Memory B cell (primary cell): ENCODE measurements around the gene RIOX2.
A peak's percentile ranks its signal among the peaks of the same experiment; 100 is the strongest.

Experiments used
- ATAC-seq: fragments of 150-1000 bp; cut with Tn5 transposase; 2 replicates; pipeline ENCODE4 v1.10.0; 2021; ENCODE audit warnings: low read depth, mild to moderate bottlenecking, moderate library complexity
- DNase-seq, 2 donors: peaks; one replicate each; pipeline ENCODE4 v3.0.0; 2022; ENCODE audit warnings: low spot score in 2 of 2
- H3K27ac Mint-ChIP-seq: one replicate; pipeline ENCODE4 v1.8.0; 2022; ENCODE audit warnings: mild to moderate bottlenecking, moderate library complexity, mixed read lengths
- H3K27me3 Mint-ChIP-seq: one replicate; pipeline ENCODE4 v1.8.0; 2022; ENCODE audit warnings: mixed read lengths
- H3K36me3 Mint-ChIP-seq: one replicate; pipeline ENCODE4 v1.8.0; 2022; ENCODE audit warnings: mild to moderate bottlenecking, mixed read lengths
- H3K4me1 Mint-ChIP-seq: one replicate; pipeline ENCODE4 v1.8.0; 2022; ENCODE audit warnings: mixed read lengths
- H3K4me3 Mint-ChIP-seq: one replicate; pipeline ENCODE4 v1.8.0; 2022; ENCODE audit warnings: mild to moderate bottlenecking, moderate library complexity, mixed read lengths
- H3K9me3 Mint-ChIP-seq: one replicate; pipeline ENCODE4 v1.8.0; 2022; ENCODE audit warnings: mixed read lengths

RIOX2 gene

DNA sequence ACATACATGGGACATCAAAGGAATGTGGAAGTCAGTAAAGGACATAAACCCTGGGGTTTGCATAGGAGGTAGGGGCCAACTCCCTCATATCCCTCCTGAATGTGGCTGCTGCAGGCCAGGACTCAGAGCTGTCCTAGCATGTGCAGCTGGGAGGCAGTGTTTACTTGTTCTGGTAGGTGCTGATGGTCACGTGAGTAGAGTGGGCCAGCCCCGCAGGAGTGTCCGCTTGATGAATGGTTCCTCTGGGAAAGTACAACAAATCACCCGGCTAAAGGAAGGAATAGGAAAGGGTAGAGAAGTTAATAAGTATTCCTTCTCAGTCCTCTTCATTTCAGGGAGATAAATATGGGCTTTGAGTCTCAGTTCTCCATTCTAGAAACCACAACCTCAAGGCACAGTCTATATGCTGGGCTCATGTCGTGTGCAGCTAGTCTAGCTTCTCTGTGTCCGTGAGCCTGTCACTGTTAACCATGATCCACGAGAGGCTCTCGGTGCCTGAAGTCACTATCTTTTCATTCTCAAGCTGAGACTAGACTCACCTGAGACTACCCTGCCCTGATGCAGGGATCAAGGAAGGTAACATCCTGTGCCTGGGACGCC is 17.9 kb downstream of the RIOX2 start:
- Mint-ChIP-seq H3K27me3 (no peaks in the 10 kb centered on the region), H3K9me3 (no peaks in the 10 kb centered on the region), H3K4me3 (no peak overlapping the region), H3K27ac (no peak overlapping the region), H3K36me3 (peaks cover 36% of the 10 kb centered on the region), H3K4me1 (no peaks in the 10 kb centered on the region)
- DNase-seq = no peak
- peak; percentile 60 for ATAC-seq

DNA sequence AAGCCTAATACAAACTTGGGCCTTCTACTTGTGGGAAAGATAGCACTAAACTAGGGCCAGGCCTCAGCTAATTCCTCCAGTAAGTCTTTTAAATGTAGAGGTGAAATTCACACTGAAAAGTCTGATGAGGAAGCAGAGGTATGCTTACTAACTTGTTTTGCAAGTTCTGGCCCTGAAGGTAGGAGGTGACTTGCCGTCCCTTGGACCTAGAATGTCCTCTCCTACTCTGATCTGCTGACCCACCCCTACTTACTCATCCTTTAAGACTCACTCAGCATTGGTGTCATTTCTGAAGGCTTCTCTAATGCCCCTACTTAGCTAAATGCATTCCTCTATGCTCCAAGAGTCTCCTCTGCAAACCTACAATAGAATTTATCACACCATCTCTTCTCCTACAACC is 19.4 kb downstream of the RIOX2 start:
- peaks cover 41% of the 10 kb centered on the region for H3K36me3 Mint-ChIP-seq
- no peak overlapping the region for H3K4me3 Mint-ChIP-seq
- ATAC-seq (no peak), DNase-seq (no peak)
- H3K9me3 Mint-ChIP-seq = no peaks in the 10 kb centered on the region
- no peak overlapping the region for H3K27ac Mint-ChIP-seq
- H3K4me1 Mint-ChIP-seq = no peaks in the 10 kb centered on the region
- H3K27me3 Mint-ChIP-seq = no peaks in the 10 kb centered on the region

DNA sequence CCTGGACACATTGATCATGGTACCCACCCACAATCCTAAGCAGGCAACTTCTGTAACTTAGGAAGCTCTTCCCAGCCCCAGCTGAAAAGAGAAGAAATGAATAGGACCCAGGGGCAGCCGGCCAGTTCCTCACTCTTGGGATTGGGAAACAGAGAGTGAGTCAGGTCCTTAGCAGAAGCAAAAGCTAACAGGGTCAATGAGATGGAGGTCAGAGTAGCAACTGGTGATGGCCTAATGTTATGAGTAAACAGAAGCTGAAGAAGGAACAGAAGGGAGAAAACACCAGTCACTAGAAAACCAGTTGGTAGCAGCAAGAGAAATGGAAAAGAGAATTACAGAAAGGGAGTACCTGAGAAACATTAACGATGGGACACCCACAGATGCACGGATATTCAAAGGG is 20.0 kb downstream of the RIOX2 start:
- DNase-seq (no peak), ATAC-seq (no peak)
- H3K36me3 Mint-ChIP-seq = peaks cover 41% of the 10 kb centered on the region
- H3K27ac Mint-ChIP-seq = no peak overlapping the region
- no peak overlapping the region for H3K4me3 Mint-ChIP-seq
- no peaks in the 10 kb centered on the region for H3K4me1 Mint-ChIP-seq
- no peaks in the 10 kb centered on the region for H3K9me3 Mint-ChIP-seq
- no peaks in the 10 kb centered on the region for H3K27me3 Mint-ChIP-seq

DNA sequence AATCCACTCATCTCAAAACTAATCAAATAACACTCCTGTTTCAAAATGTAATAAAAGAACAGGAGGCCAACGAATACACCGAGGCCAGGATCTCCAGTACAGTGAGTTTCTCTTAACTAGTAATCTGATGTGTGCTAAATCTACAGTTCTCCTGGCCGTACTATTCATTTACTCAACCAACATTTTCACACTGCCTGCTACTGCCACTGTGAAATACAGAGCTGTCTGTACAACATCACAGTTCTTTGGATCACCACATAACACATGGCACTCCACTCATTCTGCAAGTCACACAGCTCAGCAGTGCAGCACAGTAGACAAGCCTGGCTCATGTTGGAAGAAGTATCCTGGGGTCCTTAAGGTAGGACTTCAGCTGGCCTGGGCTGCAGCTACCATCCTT is 21.9 kb downstream of the RIOX2 start:
- no peaks in the 10 kb centered on the region for H3K27me3 Mint-ChIP-seq
- H3K4me3 Mint-ChIP-seq = no peak overlapping the region
- peaks cover 55% of the 10 kb centered on the region for H3K36me3 Mint-ChIP-seq
- ATAC-seq (no peak), DNase-seq (no peak)
- H3K9me3 Mint-ChIP-seq = no peaks in the 10 kb centered on the region
- no peaks in the 10 kb centered on the region for H3K4me1 Mint-ChIP-seq
- H3K27ac Mint-ChIP-seq = no peak overlapping the region

DNA sequence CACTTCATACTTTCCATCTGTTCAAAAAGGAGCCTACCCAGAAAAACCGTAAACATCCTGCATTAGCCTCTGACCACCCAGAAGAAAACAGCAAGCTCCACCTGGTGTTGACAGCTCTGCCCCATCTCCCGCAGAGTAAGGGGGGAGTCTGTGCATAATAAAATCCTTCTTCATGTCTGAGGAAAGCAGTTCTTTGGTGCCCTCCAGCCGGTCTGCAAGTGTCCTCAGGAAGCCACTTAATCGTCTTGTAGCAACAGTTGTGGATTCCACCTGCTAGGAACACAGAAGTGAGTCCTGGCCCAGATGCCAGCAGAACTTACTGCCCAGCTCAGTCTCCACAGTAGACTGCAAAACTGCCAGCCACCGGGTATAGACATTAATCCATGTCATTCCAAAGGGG is 22.5 kb downstream of the RIOX2 start:
- H3K36me3 Mint-ChIP-seq = peaks cover 55% of the 10 kb centered on the region
- DNase-seq (no peak), ATAC-seq (no peak)
- no peaks in the 10 kb centered on the region for H3K9me3 Mint-ChIP-seq
- no peaks in the 10 kb centered on the region for H3K4me1 Mint-ChIP-seq
- no peak overlapping the region for H3K4me3 Mint-ChIP-seq
- H3K27ac Mint-ChIP-seq = no peak overlapping the region
- no peaks in the 10 kb centered on the region for H3K27me3 Mint-ChIP-seq

DNA sequence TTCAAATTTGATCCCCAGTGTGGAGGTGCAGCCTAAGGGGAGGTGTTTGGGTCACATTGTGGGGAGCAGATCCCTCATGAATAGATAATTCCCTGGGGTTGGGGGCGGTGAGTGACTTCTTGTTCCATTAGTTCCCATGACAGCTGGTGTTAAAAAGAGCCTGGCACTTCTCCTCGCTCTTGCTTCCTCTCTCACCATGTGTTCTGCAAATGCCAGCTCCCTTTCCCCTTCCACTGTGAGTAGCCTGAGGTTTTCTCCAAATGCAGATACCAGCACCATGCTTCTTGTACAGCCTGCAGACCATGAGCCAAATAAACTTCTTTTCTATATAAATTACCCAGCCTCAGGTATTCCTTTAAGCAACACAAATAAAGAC is 23.1 kb downstream of the RIOX2 start:
- H3K4me3 Mint-ChIP-seq = no peak overlapping the region
- H3K9me3 Mint-ChIP-seq = no peaks in the 10 kb centered on the region
- ATAC-seq = no peak
- H3K4me1 Mint-ChIP-seq = no peaks in the 10 kb centered on the region
- no peak overlapping the region for H3K27ac Mint-ChIP-seq
- peaks cover 51% of the 10 kb centered on the region for H3K36me3 Mint-ChIP-seq
- no peaks in the 10 kb centered on the region for H3K27me3 Mint-ChIP-seq
- DNase-seq = no peak

DNA sequence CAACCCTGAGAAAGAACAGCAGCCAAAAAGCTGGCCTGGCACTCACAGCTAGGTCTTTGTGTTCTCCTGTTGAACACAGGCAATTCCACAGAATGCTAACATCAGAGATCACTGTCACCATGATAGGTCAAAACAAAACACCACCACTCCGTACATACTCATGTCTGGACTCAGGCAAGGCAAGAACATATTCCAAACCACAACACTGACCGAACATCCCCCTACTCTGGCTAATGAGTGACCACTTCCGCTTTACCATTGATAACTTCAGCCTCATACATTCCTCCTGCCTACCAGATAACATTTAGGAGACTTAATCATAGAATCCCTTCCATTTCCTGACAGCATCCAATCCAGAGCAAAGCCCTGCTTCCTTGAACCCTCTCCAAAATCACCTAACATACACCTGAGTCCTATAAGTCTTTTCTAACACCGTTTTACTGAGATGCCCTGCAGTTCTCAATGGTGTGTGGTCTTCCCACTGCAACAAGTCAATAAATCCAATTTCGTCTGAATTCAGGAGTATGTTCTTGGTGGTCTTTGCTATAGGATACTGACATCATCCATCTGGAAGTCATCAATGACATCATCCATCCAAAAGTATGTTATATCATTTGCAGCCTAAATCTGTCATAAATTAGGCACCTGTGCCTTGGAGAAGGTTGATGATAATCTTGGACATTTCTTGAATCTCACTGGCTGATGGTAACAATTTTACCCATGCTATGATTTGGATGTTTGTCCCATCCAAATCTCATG is 23.7 kb downstream of the RIOX2 start:
- no peaks in the 10 kb centered on the region for H3K27me3 Mint-ChIP-seq
- no peaks in the 10 kb centered on the region for H3K9me3 Mint-ChIP-seq
- DNase-seq (no peak), ATAC-seq (no peak)
- H3K4me1 Mint-ChIP-seq = no peaks in the 10 kb centered on the region
- no peak overlapping the region for H3K4me3 Mint-ChIP-seq
- no peak overlapping the region for H3K27ac Mint-ChIP-seq
- peaks cover 50% of the 10 kb centered on the region for H3K36me3 Mint-ChIP-seq

DNA sequence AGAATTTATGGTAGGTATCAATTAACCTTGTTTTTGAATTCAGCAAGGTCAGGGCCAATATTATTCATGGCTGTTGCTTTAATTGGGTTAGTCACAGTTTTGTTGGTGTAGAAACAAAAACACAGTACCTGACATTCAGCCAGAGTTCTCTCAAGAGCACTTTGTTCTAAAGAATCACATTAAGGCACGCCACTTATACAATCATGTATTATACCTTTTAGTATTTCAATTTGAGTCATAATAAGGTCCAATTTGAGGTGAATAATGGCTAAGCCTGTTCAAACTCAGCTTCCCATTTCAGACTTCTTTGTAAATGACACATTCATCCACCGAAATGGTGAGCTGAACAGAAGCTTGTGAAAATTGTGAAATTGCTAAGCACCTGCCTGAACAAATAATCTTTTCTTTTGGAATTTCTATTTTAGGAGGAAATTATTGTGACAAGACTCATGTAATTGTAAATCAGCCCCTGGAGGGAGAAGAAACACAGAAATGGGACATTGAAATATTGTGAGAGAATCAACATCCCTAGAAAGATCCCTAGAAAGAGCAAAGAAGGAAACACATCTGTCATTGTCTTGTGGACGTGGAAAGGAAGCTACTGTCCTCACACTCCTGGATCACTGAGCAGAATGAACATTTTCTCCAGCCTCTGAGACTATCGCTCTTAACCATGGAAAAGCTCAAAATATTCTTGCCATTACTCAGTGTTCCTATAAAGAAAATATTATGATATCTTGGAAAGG is 29.3 kb downstream of the RIOX2 start:
- Mint-ChIP-seq H3K27me3 (no peaks in the 10 kb centered on the region), H3K4me1 (no peaks in the 10 kb centered on the region), H3K9me3 (no peaks in the 10 kb centered on the region), H3K36me3 (peaks cover 17% of the 10 kb centered on the region), H3K27ac (no peak overlapping the region), H3K4me3 (no peak overlapping the region)
- ATAC-seq (no peak), DNase-seq (no peak)

DNA sequence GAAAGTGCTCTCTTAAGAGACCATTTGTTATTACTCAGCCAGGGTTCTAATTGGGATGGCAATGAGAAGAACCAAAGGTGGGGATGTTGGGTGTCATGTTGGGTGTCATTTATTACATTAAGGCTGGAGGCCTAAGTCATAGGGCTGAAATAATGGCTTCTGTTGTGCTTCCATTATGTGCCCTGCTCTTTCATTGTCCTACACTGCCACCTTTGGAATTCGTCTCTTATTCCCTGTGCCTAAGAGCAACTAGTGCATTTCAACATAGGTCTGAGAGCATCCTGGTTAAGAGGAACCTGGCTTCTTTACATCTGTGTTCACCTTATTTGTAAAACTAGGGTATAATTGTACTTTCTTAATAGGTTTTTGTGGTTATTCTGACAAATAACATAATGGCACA is 32.2 kb downstream of the RIOX2 start:
- H3K4me3 Mint-ChIP-seq = no peak overlapping the region
- no peaks in the 10 kb centered on the region for H3K27me3 Mint-ChIP-seq
- no peaks in the 10 kb centered on the region for H3K9me3 Mint-ChIP-seq
- no peaks in the 10 kb centered on the region for H3K4me1 Mint-ChIP-seq
- H3K27ac Mint-ChIP-seq = no peak overlapping the region
- ATAC-seq (no peak), DNase-seq (no peak)
- peaks cover 2% of the 10 kb centered on the region for H3K36me3 Mint-ChIP-seq

DNA sequence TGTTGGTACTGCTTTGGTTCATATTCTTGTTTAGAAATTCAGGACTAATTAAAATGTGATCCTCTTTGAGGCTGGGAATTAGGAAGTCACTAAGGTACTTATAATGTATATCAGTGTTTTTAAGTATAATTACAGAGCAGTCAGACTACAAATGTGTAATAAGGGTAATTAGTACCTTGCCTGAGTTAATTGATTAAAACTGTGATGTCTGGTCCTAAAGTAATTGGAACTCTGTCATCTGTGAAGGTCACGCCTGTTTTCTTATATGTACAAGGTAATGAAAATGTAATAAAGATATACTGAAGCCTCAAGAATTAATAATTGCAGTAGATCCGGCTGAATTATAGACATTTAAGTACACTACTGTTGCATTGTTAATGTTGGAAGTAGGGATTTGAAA is 32.8 kb downstream of the RIOX2 start:
- DNase-seq (no peak), ATAC-seq (no peak)
- Mint-ChIP-seq H3K27ac (no peak overlapping the region), H3K27me3 (no peaks in the 10 kb centered on the region), H3K36me3 (peaks cover 2% of the 10 kb centered on the region), H3K9me3 (no peaks in the 10 kb centered on the region), H3K4me3 (no peak overlapping the region), H3K4me1 (no peaks in the 10 kb centered on the region)

DNA sequence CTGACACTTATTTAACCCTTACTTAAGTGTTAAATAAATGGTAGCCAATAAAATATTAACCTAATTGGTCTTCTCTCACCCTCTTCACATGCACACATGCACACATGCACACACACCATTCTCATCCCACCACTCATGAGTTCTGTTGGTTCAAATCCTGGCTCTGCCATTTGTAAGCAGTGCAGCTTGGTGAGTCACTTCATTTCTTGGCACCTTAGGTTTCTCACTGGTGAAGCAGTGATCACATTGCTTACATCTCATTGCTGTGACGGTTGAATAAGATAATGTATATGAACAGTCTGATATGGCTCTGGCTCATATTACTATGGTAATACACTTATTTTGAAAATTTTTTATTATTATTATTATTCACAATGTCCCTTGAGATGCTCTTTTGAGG is 33.8 kb downstream of the RIOX2 start:
- ATAC-seq = no peak
- Mint-ChIP-seq H3K4me3 (no peak overlapping the region), H3K9me3 (no peaks in the 10 kb centered on the region), H3K4me1 (no peaks in the 10 kb centered on the region), H3K36me3 (peaks cover under 1% of the 10 kb centered on the region), H3K27ac (no peak overlapping the region), H3K27me3 (no peaks in the 10 kb centered on the region)
- no peak for DNase-seq

DNA sequence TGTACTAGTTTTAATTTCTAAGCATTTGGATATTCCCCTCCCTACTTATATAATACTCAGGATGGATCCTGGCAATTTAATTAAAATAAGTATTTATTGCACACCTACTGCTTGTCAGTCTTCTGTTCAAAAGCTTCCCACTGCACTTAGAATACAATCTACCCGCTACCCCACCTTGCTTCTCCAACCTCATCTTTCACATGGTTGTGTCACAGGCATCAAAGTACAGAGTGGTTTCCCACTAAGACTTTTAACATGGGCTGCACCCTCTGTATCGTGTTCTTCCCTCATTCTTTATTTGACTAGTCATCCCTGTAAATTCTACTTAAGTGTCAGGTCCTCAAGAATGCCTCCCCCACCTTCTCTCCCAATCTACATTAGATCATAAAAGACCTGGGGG is 35.0 kb downstream of the RIOX2 start:
- Mint-ChIP-seq H3K4me1 (no peaks in the 10 kb centered on the region), H3K27me3 (no peaks in the 10 kb centered on the region), H3K27ac (no peak overlapping the region), H3K4me3 (no peak overlapping the region), H3K36me3 (no peaks in the 10 kb centered on the region), H3K9me3 (no peaks in the 10 kb centered on the region)
- DNase-seq (no peak), ATAC-seq (no peak)

DNA sequence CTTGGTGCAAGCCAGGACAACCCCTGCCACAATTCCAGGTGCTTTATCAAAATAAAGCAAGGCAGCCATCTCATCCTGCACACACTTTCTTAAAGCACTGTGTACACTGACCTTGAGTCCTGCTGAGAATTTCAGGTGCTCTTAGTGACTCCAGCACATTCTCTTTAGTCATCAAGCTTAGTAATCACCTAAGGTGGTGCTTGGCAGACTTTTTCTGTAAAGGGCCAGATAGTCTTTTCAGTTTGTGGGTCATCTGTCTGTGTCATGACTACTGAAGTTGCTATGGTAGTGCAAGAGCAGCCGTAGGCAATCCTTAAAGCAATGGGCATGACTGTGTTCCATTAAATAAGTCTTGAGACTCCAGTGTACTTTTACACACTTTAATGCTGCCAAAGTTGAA is 36.4 kb downstream of the RIOX2 start:
- H3K36me3 Mint-ChIP-seq = peaks cover 4% of the 10 kb centered on the region
- DNase-seq (no peak), ATAC-seq (no peak)
- H3K27me3 Mint-ChIP-seq = peaks cover 2% of the 10 kb centered on the region
- H3K27ac Mint-ChIP-seq = no peak overlapping the region
- no peak overlapping the region for H3K4me3 Mint-ChIP-seq
- no peaks in the 10 kb centered on the region for H3K4me1 Mint-ChIP-seq
- peaks cover 4% of the 10 kb centered on the region for H3K9me3 Mint-ChIP-seq

DNA sequence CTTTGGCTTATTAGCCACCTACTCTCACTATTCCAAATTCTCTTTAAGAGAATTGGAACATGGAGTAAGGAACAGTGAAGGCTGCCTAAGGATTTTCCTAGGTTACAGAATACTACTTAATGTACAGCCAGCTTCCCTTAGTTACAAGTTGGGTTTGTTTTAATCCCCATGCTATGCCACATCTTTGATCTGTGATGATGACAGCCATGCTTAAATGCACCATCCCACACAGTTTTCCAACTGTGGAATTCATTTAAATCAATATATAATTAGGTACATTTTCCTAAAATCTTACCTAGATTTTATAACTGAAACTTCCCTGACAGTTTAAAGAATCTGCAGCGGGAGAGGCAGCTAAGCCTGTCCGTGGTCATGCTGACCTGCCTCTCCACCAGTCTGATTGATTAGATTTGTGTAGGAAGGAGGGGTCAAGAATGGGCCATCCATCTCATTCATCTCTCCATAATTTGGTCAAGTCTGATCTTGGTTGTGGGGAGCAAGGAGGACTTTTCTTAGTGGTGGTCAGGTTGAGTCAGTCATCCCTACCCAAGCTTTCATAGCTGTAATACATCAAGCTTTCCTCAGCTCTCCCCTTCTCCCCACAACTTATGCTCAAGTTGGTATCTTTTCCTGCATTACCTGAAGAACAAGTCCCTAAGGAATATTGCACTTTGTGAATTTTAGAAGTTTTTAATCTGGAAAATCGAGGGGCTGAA is 37.1 kb downstream of the RIOX2 start:
- Mint-ChIP-seq H3K4me1 (no peaks in the 10 kb centered on the region), H3K27ac (no peak overlapping the region), H3K36me3 (peaks cover 4% of the 10 kb centered on the region), H3K27me3 (peaks cover 3% of the 10 kb centered on the region), H3K4me3 (no peak overlapping the region), H3K9me3 (peaks cover 4% of the 10 kb centered on the region)
- DNase-seq (no peak), ATAC-seq (no peak)
